OCI-LY3 (cell line): ENCODE data around the gene PLCB1.

Source experiments
- EZH2phosphoT487 ChIP-seq: fragments of 200-600 bp; shearing (Covaris generic); IDR thresholded peaks from 2 replicates; pipeline ENCODE4 v1.6.1; 2018; ENCODE audit warnings: antibody characterized with exemption, mixed run types, low read depth
- TF ChIP-seq, protein P1 (sequence below): fragments of 200-600, 300-600 bp; sonication (generic); IDR thresholded peaks from 2 replicates; pipeline ENCODE4 v1.5.1; 2014; ENCODE audit warnings: antibody characterized with exemption, low read length, low read depth

DNA sequence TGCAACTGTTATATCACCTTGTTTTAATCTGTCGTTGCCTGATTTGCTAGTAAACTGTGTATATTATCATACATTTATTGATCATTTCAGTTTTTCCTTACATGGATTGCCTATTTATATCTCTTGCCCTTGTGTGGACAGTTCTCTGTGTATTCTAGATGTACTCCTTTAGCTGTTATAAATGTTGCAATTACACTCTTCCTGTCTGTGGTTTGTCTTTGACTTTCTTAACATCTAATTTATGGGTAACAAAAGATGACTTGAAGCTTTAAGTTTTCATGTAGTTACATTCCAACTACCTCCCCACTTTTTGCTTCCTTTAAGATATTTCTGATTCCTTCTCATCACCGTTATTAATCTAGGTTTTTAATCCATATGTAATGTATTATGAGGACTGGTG, 22.6 kb downstream of the PLCB1 start:
- TF ChIP-seq, protein P1, sequence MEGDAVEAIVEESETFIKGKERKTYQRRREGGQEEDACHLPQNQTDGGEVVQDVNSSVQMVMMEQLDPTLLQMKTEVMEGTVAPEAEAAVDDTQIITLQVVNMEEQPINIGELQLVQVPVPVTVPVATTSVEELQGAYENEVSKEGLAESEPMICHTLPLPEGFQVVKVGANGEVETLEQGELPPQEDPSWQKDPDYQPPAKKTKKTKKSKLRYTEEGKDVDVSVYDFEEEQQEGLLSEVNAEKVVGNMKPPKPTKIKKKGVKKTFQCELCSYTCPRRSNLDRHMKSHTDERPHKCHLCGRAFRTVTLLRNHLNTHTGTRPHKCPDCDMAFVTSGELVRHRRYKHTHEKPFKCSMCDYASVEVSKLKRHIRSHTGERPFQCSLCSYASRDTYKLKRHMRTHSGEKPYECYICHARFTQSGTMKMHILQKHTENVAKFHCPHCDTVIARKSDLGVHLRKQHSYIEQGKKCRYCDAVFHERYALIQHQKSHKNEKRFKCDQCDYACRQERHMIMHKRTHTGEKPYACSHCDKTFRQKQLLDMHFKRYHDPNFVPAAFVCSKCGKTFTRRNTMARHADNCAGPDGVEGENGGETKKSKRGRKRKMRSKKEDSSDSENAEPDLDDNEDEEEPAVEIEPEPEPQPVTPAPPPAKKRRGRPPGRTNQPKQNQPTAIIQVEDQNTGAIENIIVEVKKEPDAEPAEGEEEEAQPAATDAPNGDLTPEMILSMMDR, result no peak
- no peak for TF ChIP-seq EZH2phosphoT487
